ENCODE measurements around the gene C10orf67. TPM values are rescaled to one million over a fixed set of nuclear protein-coding genes. Genes with fewer than 3 reads are reported as not detected.
"Not testable (repeated sequence)": the region's sequence is repeated elsewhere in the genome, so short reads cannot be mapped to it uniquely, and the experiment has no call there.

Gene C10orf67
- polyA plus RNA-seq, 1 donor from 2014 or later = 0.48 TPM

DNA sequence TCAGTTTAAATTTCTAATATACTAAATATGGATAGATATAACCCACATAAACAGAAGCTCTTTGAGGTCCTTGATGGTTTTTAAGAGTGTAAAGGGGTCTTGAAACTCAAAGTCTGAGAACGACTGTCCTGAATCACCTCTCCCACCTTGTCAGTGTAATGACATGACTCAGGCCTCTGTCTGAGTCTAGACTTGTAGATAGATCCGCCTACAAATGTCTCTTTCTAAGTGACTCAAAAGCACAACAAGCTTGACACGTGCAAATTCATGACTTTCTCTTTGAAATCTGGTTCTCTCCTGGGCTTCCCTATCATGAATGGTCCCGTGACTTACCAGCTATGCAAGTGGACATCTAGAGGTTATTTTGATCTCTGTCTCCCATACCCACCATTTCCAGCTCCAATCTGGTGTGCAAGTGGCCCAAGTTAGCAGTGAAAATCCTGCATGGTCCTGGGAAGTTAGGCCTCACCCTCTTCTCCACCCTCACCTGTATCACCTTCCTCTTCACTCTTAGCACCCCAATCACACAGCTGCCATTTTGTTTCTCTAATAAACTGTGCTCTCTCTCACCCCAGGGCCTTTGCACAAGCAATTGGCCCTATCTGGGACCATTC, 20.9 kb upstream of the C10orf67 start:
- not testable (repeated sequence) for H4K20me1 ChIP-seq (ENCODE audit: insufficient read depth); H3K79me2 ChIP-seq (replicated peaks; ENCODE audit: insufficient read depth, low read length); H3K4me2 ChIP-seq (ENCODE audit: low read length); H3F3A ChIP-seq (ENCODE audit: insufficient read depth, low read length, poor library complexity, severe bottlenecking); H2AFZ ChIP-seq (ENCODE audit: low read depth, low read length); H3K27ac ChIP-seq (ENCODE audit: low read length); H3K4me3 ChIP-seq (ENCODE audit: low read length); H3K36me3 ChIP-seq (ENCODE audit: insufficient read depth, low read length); H3K9ac ChIP-seq (ENCODE audit: low read length); H3K9me3 ChIP-seq (ENCODE audit: low read length); H3K27me3 ChIP-seq (ENCODE audit: insufficient read depth, low read depth, low read length); H3K9me2 ChIP-seq (ENCODE audit: insufficient read depth, low read length)

DNA sequence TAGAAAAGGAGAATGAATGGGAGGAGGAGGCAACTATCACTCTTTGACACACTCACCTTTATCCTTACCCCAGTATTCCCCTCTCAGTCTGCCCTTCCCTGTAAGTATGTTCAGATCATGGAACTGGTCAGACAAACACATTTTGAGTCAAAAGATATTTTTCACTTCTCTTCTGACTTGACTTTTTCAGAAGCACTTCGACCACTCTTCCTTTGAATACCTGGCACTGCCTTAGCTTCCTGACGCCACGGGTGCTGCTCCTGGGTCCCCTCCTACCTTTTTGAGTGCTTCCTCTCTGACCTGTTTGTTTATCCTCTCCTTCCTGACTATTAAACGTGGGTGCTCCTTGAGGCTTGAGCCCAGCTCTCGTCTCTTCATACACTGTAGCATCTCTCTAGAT, 19.8 kb upstream of the C10orf67 start:
- no peak overlapping the region for H3K4me2 ChIP-seq (ENCODE audit: low read length)
- TF ChIP-seq TAF1 (IDR thresholded peaks at IDR 0.05; ENCODE audit: low read depth) (no peak), EZH2 (IDR thresholded peaks at IDR 0.05; ENCODE audit: borderline replicate concordance, insufficient read depth, low read length, poor library complexity, severe bottlenecking) (no peak), SMC3 (conservative IDR thresholded peaks at IDR 0.05; ENCODE audit: poor library complexity) (no peak), MXI1 (conservative IDR thresholded peaks at IDR 0.05; ENCODE audit: poor library complexity, severe bottlenecking) (no peak), RAD21 (conservative IDR thresholded peaks at IDR 0.05) (no peak), EP300 (conservative IDR thresholded peaks at IDR 0.05; ENCODE audit: poor library complexity, severe bottlenecking) (no peak), POLR2AphosphoS5 (IDR thresholded peaks at IDR 0.05) (no peak)
- TF ChIP-seq, protein P1, sequence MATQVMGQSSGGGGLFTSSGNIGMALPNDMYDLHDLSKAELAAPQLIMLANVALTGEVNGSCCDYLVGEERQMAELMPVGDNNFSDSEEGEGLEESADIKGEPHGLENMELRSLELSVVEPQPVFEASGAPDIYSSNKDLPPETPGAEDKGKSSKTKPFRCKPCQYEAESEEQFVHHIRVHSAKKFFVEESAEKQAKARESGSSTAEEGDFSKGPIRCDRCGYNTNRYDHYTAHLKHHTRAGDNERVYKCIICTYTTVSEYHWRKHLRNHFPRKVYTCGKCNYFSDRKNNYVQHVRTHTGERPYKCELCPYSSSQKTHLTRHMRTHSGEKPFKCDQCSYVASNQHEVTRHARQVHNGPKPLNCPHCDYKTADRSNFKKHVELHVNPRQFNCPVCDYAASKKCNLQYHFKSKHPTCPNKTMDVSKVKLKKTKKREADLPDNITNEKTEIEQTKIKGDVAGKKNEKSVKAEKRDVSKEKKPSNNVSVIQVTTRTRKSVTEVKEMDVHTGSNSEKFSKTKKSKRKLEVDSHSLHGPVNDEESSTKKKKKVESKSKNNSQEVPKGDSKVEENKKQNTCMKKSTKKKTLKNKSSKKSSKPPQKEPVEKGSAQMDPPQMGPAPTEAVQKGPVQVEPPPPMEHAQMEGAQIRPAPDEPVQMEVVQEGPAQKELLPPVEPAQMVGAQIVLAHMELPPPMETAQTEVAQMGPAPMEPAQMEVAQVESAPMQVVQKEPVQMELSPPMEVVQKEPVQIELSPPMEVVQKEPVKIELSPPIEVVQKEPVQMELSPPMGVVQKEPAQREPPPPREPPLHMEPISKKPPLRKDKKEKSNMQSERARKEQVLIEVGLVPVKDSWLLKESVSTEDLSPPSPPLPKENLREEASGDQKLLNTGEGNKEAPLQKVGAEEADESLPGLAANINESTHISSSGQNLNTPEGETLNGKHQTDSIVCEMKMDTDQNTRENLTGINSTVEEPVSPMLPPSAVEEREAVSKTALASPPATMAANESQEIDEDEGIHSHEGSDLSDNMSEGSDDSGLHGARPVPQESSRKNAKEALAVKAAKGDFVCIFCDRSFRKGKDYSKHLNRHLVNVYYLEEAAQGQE (IDR thresholded peaks at IDR 0.05; ENCODE audit: borderline replicate concordance) = no peak
- TF ChIP-seq, protein P2, sequence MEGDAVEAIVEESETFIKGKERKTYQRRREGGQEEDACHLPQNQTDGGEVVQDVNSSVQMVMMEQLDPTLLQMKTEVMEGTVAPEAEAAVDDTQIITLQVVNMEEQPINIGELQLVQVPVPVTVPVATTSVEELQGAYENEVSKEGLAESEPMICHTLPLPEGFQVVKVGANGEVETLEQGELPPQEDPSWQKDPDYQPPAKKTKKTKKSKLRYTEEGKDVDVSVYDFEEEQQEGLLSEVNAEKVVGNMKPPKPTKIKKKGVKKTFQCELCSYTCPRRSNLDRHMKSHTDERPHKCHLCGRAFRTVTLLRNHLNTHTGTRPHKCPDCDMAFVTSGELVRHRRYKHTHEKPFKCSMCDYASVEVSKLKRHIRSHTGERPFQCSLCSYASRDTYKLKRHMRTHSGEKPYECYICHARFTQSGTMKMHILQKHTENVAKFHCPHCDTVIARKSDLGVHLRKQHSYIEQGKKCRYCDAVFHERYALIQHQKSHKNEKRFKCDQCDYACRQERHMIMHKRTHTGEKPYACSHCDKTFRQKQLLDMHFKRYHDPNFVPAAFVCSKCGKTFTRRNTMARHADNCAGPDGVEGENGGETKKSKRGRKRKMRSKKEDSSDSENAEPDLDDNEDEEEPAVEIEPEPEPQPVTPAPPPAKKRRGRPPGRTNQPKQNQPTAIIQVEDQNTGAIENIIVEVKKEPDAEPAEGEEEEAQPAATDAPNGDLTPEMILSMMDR (IDR thresholded peaks at IDR 0.05; ENCODE audit: poor library complexity, severe bottlenecking) = no peak

DNA sequence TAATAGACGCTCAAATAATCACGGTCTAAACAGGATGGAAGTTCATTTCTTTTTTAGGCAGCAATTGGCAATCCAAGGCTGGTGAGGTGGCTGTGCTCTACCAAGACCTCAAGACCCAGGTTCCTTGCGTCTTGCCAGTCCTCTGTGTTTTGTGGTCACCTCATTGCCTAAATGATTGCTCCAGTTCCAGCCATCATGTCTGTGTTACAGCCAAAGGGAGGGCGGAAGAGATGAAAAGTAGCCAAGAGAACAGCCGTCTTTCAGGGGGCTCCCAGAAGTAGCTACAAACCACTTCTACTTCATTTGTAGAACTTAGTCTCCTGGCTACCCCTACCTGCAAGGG, 19.2 kb upstream of the C10orf67 start:
- Histone ChIP-seq H3K9me3 (ENCODE audit: low read length) (no peaks in the 10 kb centered on the region), H3K36me3 (ENCODE audit: insufficient read depth, low read length) (no peaks in the 10 kb centered on the region), H3K9ac (ENCODE audit: low read length) (no peak overlapping the region), H3K27ac (ENCODE audit: low read length) (no peak overlapping the region), H3K79me2 (replicated peaks; ENCODE audit: insufficient read depth, low read length) (no peaks in the 10 kb centered on the region), H3K4me2 (ENCODE audit: low read length) (no peak overlapping the region), H4K20me1 (ENCODE audit: insufficient read depth) (no peaks in the 10 kb centered on the region), H3K27me3 (ENCODE audit: insufficient read depth, low read depth, low read length) (no peaks in the 10 kb centered on the region), H2AFZ (ENCODE audit: low read depth, low read length) (no peak overlapping the region), H3K9me2 (ENCODE audit: insufficient read depth, low read length) (no peaks in the 10 kb centered on the region), H3K4me3 (ENCODE audit: low read length) (no peak overlapping the region), H3F3A (ENCODE audit: insufficient read depth, low read length, poor library complexity, severe bottlenecking) (no peaks in the 10 kb centered on the region)
- TF ChIP-seq POLR2AphosphoS5 (IDR thresholded peaks at IDR 0.05) = no peak
- TF ChIP-seq SMC3 (conservative IDR thresholded peaks at IDR 0.05; ENCODE audit: poor library complexity) = no peak
- no peak for TF ChIP-seq TAF1 (IDR thresholded peaks at IDR 0.05; ENCODE audit: low read depth)
- no peak for TF ChIP-seq EZH2 (IDR thresholded peaks at IDR 0.05; ENCODE audit: borderline replicate concordance, insufficient read depth, low read length, poor library complexity, severe bottlenecking)
- TF ChIP-seq, protein P2 (IDR thresholded peaks at IDR 0.05; ENCODE audit: poor library complexity, severe bottlenecking) = no peak
- TF ChIP-seq, protein P1 (IDR thresholded peaks at IDR 0.05; ENCODE audit: borderline replicate concordance) = no peak
- no peak for TF ChIP-seq RAD21 (conservative IDR thresholded peaks at IDR 0.05)
- no peak for TF ChIP-seq MXI1 (conservative IDR thresholded peaks at IDR 0.05; ENCODE audit: poor library complexity, severe bottlenecking)
- no peak for TF ChIP-seq EP300 (conservative IDR thresholded peaks at IDR 0.05; ENCODE audit: poor library complexity, severe bottlenecking)

More for the DNA sequence above, 19.8 kb upstream of the C10orf67 start:
- no peak overlapping the region for H3K4me3 ChIP-seq (ENCODE audit: low read length)
- no peak overlapping the region for H3K27ac ChIP-seq (ENCODE audit: low read length)
- no peaks in the 10 kb centered on the region for H4K20me1 ChIP-seq (ENCODE audit: insufficient read depth)
- no peak overlapping the region for H3K9ac ChIP-seq (ENCODE audit: low read length)
- no peaks in the 10 kb centered on the region for H3K79me2 ChIP-seq (replicated peaks; ENCODE audit: insufficient read depth, low read length)
- no peaks in the 10 kb centered on the region for H3K27me3 ChIP-seq (ENCODE audit: insufficient read depth, low read depth, low read length)
- H3F3A ChIP-seq (ENCODE audit: insufficient read depth, low read length, poor library complexity, severe bottlenecking) = no peaks in the 10 kb centered on the region
- no peaks in the 10 kb centered on the region for H3K9me3 ChIP-seq (ENCODE audit: low read length)
- no peaks in the 10 kb centered on the region for H3K36me3 ChIP-seq (ENCODE audit: insufficient read depth, low read length)
- H2AFZ ChIP-seq (ENCODE audit: low read depth, low read length) = no peak overlapping the region
- no peaks in the 10 kb centered on the region for H3K9me2 ChIP-seq (ENCODE audit: insufficient read depth, low read length)
